GM12864 (cell line): ENCODE results near the gene IRS2.

Experiments used
- DNase-seq: peaks from one replicate; pipeline ENCODE4 v3.0.0-alpha.2; 2011; ENCODE audit warnings: low read depth
- H3K4me3 ChIP-seq: 2 replicates; pipeline ENCODE4 v1.5.1; 2011; ENCODE audit warnings: mild to moderate bottlenecking, low read depth, low read length, control low read depth
- CTCF ChIP-seq: IDR thresholded peaks from 2 replicates; pipeline ENCODE4 v1.5.1; 2011; ENCODE audit warnings: low read depth, mild to moderate bottlenecking, moderate library complexity, low read length, control low read depth, inconsistent platforms; ENCODE audit errors: missing control alignments

The IRS2 gene

GRCh38 chr13:109771926-109772325, 14.5 kb downstream of the IRS2 start:
- no peak for TF ChIP-seq CTCF
- DNase-seq: no peak
- no peak overlapping the region for H3K4me3 ChIP-seq

GRCh38 chr13:109770436-109770835, 15.9 kb downstream of the IRS2 start:
- no peak for DNase-seq
- TF ChIP-seq CTCF: no peak

GRCh38 chr13:109769921-109770320, 16.5 kb downstream of the IRS2 start:
- H3K4me3 ChIP-seq: no peak overlapping the region
- DNase-seq: no peak
- TF ChIP-seq CTCF: no peak

More at GRCh38 chr13:109770436-109770835, 15.9 kb downstream of the IRS2 start:
- H3K4me3 ChIP-seq: no peak overlapping the region

- no peak overlapping the region for H3K4me3 ChIP-seq
- no peak for TF ChIP-seq CTCF
- no peak for DNase-seq
Measured at GRCh38 chr13:109769275-109769674, 17.1 kb downstream of the IRS2 start.

DNA sequence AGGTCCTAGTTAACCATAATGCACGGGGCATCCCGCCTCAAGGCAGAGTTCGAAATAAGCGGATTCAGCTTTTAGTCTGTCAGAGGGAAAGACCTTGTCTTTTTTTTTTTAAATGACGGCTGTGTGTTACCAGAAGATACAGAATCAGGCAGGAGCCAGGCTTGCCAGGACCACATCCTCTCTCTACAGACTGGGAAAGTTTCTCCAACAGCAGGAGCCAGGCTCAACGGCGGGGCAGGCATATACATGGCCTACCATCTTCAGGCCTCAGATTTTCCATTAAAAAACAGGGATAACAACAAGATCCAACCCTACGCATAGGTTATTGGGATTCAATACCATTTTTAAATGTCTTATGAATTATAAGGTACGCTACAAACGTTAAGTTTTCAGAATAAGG, 17.8 kb downstream of the IRS2 start:
- no peak for TF ChIP-seq CTCF
- H3K4me3 ChIP-seq: no peak overlapping the region
- DNase-seq: no peak

- no peak for DNase-seq
- TF ChIP-seq CTCF: no peak
- no peak overlapping the region for H3K4me3 ChIP-seq
Measured at GRCh38 chr13:109768176-109768575, 18.2 kb downstream of the IRS2 start.

GRCh38 chr13:109767023-109767422, 19.4 kb downstream of the IRS2 start:
- TF ChIP-seq CTCF: no peak
- no peak overlapping the region for H3K4me3 ChIP-seq
- DNase-seq: no peak
